ENCODE measurements around the gene PLAU. TPM values are rescaled to one million over a fixed set of nuclear protein-coding genes. Genes with fewer than 3 reads are reported as not detected.
"Not testable (repeated sequence)": the region's sequence is repeated elsewhere in the genome, so short reads cannot be mapped to it uniquely, and the experiment has no call there.

PLAU gene
- total RNA-seq, 1 donor from 2014 or later, result 112 TPM

- H3K27me3 Mint-ChIP-seq (ENCODE audit: unreplicated experiment), result no peaks in the 10 kb centered on the region
- no peaks in the 10 kb centered on the region for H3K36me3 Mint-ChIP-seq (ENCODE audit: unreplicated experiment)
- peaks cover 42% of the 10 kb centered on the region for H3K4me1 Mint-ChIP-seq (ENCODE audit: unreplicated experiment)
- no peaks in the 10 kb centered on the region for H3K9me3 Mint-ChIP-seq (ENCODE audit: unreplicated experiment)
- no peak overlapping the region for H3K4me3 Mint-ChIP-seq (ENCODE audit: unreplicated experiment)
- TF ChIP-seq CTCF (IDR thresholded peaks at IDR 0.05), result no peak
- DNase-seq (ENCODE audit: extremely low spot score, unreplicated experiment), result no peak
- H3K27ac Mint-ChIP-seq (ENCODE audit: unreplicated experiment), result no peak overlapping the region
Observed at GRCh38 chr10:73922864-73923133, 11.9 kb downstream of the PLAU start.

GRCh38 chr10:73923935-73924598, 13.1 kb downstream of the PLAU start:
- DNase-seq (ENCODE audit: extremely low spot score, unreplicated experiment), result no peak
- Mint-ChIP-seq H3K36me3 (ENCODE audit: unreplicated experiment) (no peaks in the 10 kb centered on the region), H3K27ac (ENCODE audit: unreplicated experiment) (peak overlapping the region; percentile 50), H3K4me1 (ENCODE audit: unreplicated experiment) (peaks cover 34% of the 10 kb centered on the region), H3K27me3 (ENCODE audit: unreplicated experiment) (no peaks in the 10 kb centered on the region), H3K4me3 (ENCODE audit: unreplicated experiment) (no peak overlapping the region), H3K9me3 (ENCODE audit: unreplicated experiment) (no peaks in the 10 kb centered on the region)
- no peak for TF ChIP-seq CTCF (IDR thresholded peaks at IDR 0.05)

GRCh38 chr10:73924935-73925334, 14.0 kb downstream of the PLAU start:
- H3K4me3 Mint-ChIP-seq (ENCODE audit: unreplicated experiment), result no peak overlapping the region
- no peaks in the 10 kb centered on the region for H3K9me3 Mint-ChIP-seq (ENCODE audit: unreplicated experiment)
- H3K27me3 Mint-ChIP-seq (ENCODE audit: unreplicated experiment), result no peaks in the 10 kb centered on the region
- H3K4me1 Mint-ChIP-seq (ENCODE audit: unreplicated experiment), result peaks cover 30% of the 10 kb centered on the region
- H3K36me3 Mint-ChIP-seq (ENCODE audit: unreplicated experiment), result no peaks in the 10 kb centered on the region
- TF ChIP-seq CTCF (IDR thresholded peaks at IDR 0.05), result no peak
- H3K27ac Mint-ChIP-seq (ENCODE audit: unreplicated experiment), result peak overlapping the region; percentile 50
- DNase-seq (ENCODE audit: extremely low spot score, unreplicated experiment), result no peak

GRCh38 chr10:73925539-73925938, 14.6 kb downstream of the PLAU start:
- Mint-ChIP-seq H3K4me1 (ENCODE audit: unreplicated experiment) (peaks cover 24% of the 10 kb centered on the region), H3K4me3 (ENCODE audit: unreplicated experiment) (no peak overlapping the region), H3K27me3 (ENCODE audit: unreplicated experiment) (no peaks in the 10 kb centered on the region), H3K27ac (ENCODE audit: unreplicated experiment) (no peak overlapping the region), H3K9me3 (ENCODE audit: unreplicated experiment) (no peaks in the 10 kb centered on the region), H3K36me3 (ENCODE audit: unreplicated experiment) (no peaks in the 10 kb centered on the region)
- DNase-seq (ENCODE audit: extremely low spot score, unreplicated experiment), result no peak
- no peak for TF ChIP-seq CTCF (IDR thresholded peaks at IDR 0.05)

- H3K4me1 Mint-ChIP-seq (ENCODE audit: unreplicated experiment), result peaks cover 21% of the 10 kb centered on the region
- H3K27me3 Mint-ChIP-seq (ENCODE audit: unreplicated experiment), result no peaks in the 10 kb centered on the region
- H3K9me3 Mint-ChIP-seq (ENCODE audit: unreplicated experiment), result no peaks in the 10 kb centered on the region
- no peak overlapping the region for H3K4me3 Mint-ChIP-seq (ENCODE audit: unreplicated experiment)
- DNase-seq (ENCODE audit: extremely low spot score, unreplicated experiment), result no peak
- H3K36me3 Mint-ChIP-seq (ENCODE audit: unreplicated experiment), result no peaks in the 10 kb centered on the region
- H3K27ac Mint-ChIP-seq (ENCODE audit: unreplicated experiment), result no peak overlapping the region
- no peak for TF ChIP-seq CTCF (IDR thresholded peaks at IDR 0.05)
Observed at GRCh38 chr10:73926152-73926764, 15.3 kb downstream of the PLAU start.

GRCh38 chr10:73930630-73931327, 19.8 kb downstream of the PLAU start:
- not testable (repeated sequence) for H3K9me3 Mint-ChIP-seq (ENCODE audit: unreplicated experiment); DNase-seq (ENCODE audit: extremely low spot score, unreplicated experiment); H3K27me3 Mint-ChIP-seq (ENCODE audit: unreplicated experiment); H3K4me3 Mint-ChIP-seq (ENCODE audit: unreplicated experiment); H3K27ac Mint-ChIP-seq (ENCODE audit: unreplicated experiment); H3K36me3 Mint-ChIP-seq (ENCODE audit: unreplicated experiment); H3K4me1 Mint-ChIP-seq (ENCODE audit: unreplicated experiment)
